ENCODE data around the gene GRPR. TPM values are rescaled to one million over a fixed set of nuclear protein-coding genes. Genes with fewer than 3 reads are reported as not detected.

The GRPR gene
- total and polyA plus RNA-seq, 4 donors = 0.08 TPM; not detected in 3

GRCh38 chrX:16089086-16089485, 34.3 kb upstream of the GRPR start:
- TF ChIP-seq HNF4A (conservative IDR thresholded peaks at IDR 0.05) (no peak), REST (IDR thresholded peaks at IDR 0.05) (no peak), EGR1 (IDR thresholded peaks at IDR 0.05; ENCODE audit: low read depth in 2 of 2) (no peak), YY1 (IDR thresholded peaks at IDR 0.05) (no peak), NR2F2 (IDR thresholded peaks at IDR 0.05) (no peak), ZBTB33 (IDR thresholded peaks at IDR 0.05) (no peak), HNF4G (IDR thresholded peaks at IDR 0.05) (no peak)
- TF ChIP-seq, protein P1, sequence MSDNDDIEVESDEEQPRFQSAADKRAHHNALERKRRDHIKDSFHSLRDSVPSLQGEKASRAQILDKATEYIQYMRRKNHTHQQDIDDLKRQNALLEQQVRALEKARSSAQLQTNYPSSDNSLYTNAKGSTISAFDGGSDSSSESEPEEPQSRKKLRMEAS (IDR thresholded peaks at IDR 0.05) = no peak
- no peaks in the 10 kb centered on the region for H3K36me3 ChIP-seq (ENCODE audit: control insufficient read depth in 4 of 4, insufficient read depth in 3 of 4, low read depth in 1 of 4, low read length in 3 of 4)
- no peak overlapping the region for H3K9ac ChIP-seq (ENCODE audit: low read depth in 1 of 2, low read length in 2 of 2)
- H3K27me3 ChIP-seq (ENCODE audit: control insufficient read depth in 4 of 4, insufficient read depth in 4 of 4, low read length in 3 of 4) = no peaks in the 10 kb centered on the region
- no peak overlapping the region for H3K27ac ChIP-seq (ENCODE audit: low read depth in 1 of 2, low read length in 2 of 2)
- DNase-seq (ENCODE audit: low spot score) = no peak
- H3K4me3 ChIP-seq (ENCODE audit: low read depth in 1 of 3, low read length in 3 of 3) = no peak overlapping the region
- H3K4me1 ChIP-seq (ENCODE audit: control insufficient read depth in 4 of 4, insufficient read depth in 4 of 4, low read length in 3 of 4) = no peaks in the 10 kb centered on the region
- peaks cover 0 to 5% (median 1%) of the 10 kb centered on the region in 4 donors for H3K9me3 ChIP-seq (ENCODE audit: control insufficient read depth in 4 of 4, low read length in 3 of 4)

GRCh38 chrX:16096141-16096540, 27.2 kb upstream of the GRPR start:
- Histone ChIP-seq H3K27me3 (ENCODE audit: control insufficient read depth in 4 of 4, insufficient read depth in 4 of 4, low read length in 3 of 4) (no peaks in the 10 kb centered on the region), H3K9ac (ENCODE audit: low read depth in 1 of 2, low read length in 2 of 2) (no peak overlapping the region), H3K27ac (ENCODE audit: low read depth in 1 of 2, low read length in 2 of 2) (no peak overlapping the region), H3K9me3 (ENCODE audit: control insufficient read depth in 4 of 4, low read length in 3 of 4) (peaks cover 0 to 5% (median 2%) of the 10 kb centered on the region in 4 donors), H3K4me1 (ENCODE audit: control insufficient read depth in 4 of 4, insufficient read depth in 4 of 4, low read length in 3 of 4) (no peaks in the 10 kb centered on the region), H3K4me3 (ENCODE audit: low read depth in 1 of 3, low read length in 3 of 3) (no peak overlapping the region), H3K36me3 (ENCODE audit: control insufficient read depth in 4 of 4, insufficient read depth in 3 of 4, low read depth in 1 of 4, low read length in 3 of 4) (no peaks in the 10 kb centered on the region)
- TF ChIP-seq RAD21 (IDR thresholded peaks at IDR 0.05) = no peak
- TF ChIP-seq, protein P2, sequence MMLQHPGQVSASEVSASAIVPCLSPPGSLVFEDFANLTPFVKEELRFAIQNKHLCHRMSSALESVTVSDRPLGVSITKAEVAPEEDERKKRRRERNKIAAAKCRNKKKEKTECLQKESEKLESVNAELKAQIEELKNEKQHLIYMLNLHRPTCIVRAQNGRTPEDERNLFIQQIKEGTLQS (IDR thresholded peaks at IDR 0.05) = no peak
- no peak for TF ChIP-seq NR2F2 (IDR thresholded peaks at IDR 0.05)
- TF ChIP-seq FOXA1 (IDR thresholded peaks at IDR 0.05) = no peak
- TF ChIP-seq JUND (IDR thresholded peaks at IDR 0.05) = no peak
- no peak for TF ChIP-seq GABPA (IDR thresholded peaks at IDR 0.05 in 1 of 2, conservative IDR thresholded peaks at IDR 0.05 in 1 of 2)
- TF ChIP-seq SP1 (IDR thresholded peaks at IDR 0.05) = no peak
- TF ChIP-seq HNF4A (conservative IDR thresholded peaks at IDR 0.05) = no peak
- TF ChIP-seq YY1 (IDR thresholded peaks at IDR 0.05) = no peak
- no peak for TF ChIP-seq TAF1 (conservative IDR thresholded peaks at IDR 0.05)
- TF ChIP-seq, protein P3, sequence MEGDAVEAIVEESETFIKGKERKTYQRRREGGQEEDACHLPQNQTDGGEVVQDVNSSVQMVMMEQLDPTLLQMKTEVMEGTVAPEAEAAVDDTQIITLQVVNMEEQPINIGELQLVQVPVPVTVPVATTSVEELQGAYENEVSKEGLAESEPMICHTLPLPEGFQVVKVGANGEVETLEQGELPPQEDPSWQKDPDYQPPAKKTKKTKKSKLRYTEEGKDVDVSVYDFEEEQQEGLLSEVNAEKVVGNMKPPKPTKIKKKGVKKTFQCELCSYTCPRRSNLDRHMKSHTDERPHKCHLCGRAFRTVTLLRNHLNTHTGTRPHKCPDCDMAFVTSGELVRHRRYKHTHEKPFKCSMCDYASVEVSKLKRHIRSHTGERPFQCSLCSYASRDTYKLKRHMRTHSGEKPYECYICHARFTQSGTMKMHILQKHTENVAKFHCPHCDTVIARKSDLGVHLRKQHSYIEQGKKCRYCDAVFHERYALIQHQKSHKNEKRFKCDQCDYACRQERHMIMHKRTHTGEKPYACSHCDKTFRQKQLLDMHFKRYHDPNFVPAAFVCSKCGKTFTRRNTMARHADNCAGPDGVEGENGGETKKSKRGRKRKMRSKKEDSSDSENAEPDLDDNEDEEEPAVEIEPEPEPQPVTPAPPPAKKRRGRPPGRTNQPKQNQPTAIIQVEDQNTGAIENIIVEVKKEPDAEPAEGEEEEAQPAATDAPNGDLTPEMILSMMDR (IDR thresholded peaks at IDR 0.05; ENCODE audit: low read depth, low read length, missing input control) = no peak
- no peak for TF ChIP-seq EGR1 (IDR thresholded peaks at IDR 0.05; ENCODE audit: low read depth in 2 of 2)
- TF ChIP-seq RXRA (IDR thresholded peaks at IDR 0.05) = no peak
- TF ChIP-seq FOXA2 (IDR thresholded peaks at IDR 0.05) = no peak
- TF ChIP-seq ZBTB33 (IDR thresholded peaks at IDR 0.05) = no peak
- no peak for TF ChIP-seq REST (IDR thresholded peaks at IDR 0.05)
- TF ChIP-seq, protein P1 (IDR thresholded peaks at IDR 0.05) = no peak
- TF ChIP-seq HNF4G (IDR thresholded peaks at IDR 0.05) = no peak
- WGBS = 53% methylated on average over 3 of the region's 3 CpGs
- DNase-seq (ENCODE audit: low spot score) = no peak
